NCI-H524 treated with DMSO at 0.1 percent for 48 hours (cell line): ENCODE results near the gene CUEDC1.
A peak's percentile ranks its signal among the peaks of the same experiment; 100 is the strongest.

Experiments
- DNase-seq: peaks from one replicate; lab custom pipeline; 2025; lab: John Stamatoyannopoulos, UW

The CUEDC1 gene

DNA sequence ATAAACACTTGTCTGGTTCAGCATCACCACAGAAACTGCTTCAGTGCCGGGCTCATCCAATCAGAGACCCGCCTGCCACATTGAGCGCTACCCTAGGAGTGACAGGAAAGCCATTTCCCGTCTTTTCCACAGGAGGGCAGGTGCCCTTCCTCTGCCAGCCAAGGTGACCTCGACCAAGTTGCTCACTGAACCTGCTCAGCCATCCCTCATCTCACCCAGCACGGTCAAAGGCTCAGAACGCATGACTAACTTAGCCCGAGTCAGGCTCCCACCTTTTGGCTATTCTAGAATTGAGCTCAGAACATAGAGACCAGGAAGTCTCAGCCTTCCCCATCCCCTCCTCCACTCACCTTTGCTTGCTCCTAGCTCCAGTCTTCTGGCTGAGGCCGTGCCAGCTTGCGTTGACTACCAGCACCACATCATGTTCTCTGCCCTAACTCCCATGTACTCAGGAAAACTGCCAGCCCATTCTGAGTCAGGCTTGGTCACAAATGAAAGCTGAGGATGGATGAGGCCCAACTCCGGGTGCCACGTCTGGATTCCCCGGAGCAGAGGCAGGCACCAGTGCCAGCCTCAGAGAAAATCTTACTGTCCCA is 121.0 kb downstream of the CUEDC1 start:
- DNase-seq = no peak

DNA sequence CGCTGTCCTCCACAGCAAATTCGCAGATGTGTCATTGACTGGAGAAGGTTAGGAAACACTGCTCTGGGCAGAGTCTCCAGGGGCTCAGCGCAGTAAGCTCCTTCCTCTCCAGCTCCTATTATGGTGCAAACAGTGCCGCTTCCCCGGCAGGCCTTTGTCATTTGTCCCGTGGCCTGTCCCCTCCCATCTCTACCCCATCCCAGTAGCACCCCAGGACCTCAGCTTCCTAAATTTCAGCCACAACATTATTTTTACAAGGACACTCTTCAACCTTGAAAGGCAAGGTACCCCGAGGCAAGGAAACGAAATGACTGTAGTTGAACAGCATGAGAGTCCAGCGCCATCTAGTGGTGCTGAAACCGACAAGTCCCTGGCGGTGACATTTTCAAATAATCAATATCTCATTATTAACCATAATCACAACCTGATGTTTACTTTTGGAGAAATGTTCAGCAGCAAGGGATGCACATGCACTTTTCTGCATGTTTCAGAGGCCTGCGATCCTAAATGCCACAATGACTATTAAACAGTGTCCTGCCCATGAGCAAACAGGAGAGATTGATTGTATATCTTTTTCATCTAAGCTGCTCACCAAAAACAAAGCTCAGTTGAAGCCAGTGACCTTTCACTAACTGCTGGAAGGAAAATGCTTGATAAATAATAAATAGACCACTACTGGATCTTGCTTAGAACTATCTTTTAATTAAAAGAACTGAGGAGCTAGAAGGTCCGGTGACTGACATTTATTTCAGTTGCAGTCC is 121.9 kb downstream of the CUEDC1 start:
- DNase-seq = peak; percentile 42

DNA sequence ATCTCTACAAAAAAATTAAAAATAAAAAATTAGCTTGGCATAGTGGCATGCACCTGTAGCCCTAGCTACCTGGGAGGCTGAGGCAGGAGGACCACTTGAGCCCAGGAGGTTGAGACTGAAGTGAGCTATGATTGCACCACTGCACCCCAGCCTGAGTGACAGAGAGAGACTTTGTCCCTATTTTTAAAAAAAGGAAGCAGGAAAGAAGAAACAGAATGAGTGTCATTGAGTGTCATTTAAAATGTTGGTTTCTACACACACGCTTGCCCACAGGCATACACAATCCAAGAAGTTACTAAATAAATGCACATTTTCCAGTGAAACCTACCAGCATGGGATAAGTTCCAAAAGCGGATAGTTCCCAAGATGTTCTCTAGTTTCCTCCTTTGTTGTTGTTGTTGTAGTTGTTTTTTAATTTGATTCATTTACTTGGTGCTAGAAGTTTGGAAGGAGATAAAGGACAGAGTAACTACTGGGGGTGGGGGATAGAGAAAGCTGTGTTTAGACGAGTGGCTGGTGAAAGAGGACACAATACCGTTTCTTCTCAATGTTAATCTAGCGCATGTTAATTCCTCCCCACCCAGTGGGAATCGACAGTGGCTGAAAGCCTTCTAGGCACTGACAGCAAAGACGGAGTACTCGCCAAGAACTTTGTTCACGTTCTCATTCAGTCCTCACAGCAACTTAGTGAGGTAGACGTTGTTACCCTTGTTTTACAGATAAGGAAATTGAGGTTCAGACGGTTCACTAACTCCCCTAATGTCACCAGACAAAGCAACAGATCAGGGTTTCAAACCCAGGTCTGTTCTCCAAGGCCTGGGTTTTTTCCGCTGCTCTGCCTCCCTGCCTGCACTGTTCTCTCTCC is 122.7 kb downstream of the CUEDC1 start:
- DNase-seq = no peak

DNA sequence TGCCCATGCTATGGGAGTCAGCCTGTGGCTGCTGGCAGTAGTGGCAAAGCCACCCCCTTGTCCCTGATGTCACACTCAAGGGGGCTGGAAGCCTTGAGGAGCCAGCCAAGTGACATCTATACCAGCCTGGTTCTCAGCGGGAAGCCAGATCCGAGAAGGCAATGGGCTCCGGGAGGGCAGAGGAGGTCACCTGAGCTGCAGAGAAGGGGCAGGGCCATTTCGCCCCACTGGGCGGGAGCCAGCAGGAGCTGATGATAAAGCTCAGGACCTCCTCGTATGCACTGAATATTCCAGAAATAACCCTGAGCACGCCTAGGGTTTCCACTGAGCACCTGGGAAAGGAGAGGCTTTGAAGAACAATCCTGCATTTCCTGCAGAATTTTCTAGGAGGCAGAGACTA is 124.3 kb downstream of the CUEDC1 start:
- DNase-seq = no peak

DNA sequence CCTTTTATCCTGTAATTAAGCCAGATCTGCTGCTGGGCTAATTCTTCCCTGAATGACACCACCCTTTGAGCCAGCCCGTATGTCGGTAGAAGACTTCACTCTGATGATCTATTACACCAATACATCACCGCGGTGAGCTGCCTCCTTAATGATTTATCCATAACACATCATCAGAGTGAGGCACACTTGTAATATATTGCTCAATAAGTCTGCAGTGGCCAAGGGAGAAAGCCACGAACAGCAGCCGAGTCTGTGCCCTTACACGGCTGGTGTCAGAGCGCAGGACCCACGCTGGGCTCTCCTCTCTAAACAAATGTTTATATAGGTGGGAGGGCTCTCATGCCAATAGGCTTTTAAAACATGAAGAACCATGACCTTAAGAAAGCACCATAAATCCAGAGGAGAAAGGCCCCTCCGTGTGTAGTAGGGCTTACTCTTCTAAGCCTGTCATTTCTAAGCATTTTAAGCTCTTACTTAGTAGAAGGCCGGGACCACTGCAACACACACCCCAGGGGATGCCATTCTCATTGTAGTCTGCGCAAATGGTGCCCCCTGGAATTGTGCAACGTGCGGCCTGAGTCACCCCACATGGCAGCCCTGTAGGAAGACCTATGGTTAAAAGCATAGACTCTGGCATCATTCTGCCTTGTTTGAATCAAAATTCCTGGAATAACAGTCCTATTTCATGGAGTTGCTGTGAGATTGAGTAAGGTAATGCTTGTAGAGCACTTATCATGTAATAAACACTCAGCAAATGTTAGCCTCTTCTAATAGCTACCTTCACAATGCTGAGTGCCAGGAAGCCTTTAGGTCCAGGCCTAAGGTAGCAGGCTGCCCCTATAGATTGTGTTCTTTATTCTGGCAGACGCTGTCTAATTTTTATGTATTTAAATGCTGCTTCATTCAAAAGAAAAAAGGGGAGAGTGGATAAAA is 131.5 kb downstream of the CUEDC1 start:
- DNase-seq = no peak

DNA sequence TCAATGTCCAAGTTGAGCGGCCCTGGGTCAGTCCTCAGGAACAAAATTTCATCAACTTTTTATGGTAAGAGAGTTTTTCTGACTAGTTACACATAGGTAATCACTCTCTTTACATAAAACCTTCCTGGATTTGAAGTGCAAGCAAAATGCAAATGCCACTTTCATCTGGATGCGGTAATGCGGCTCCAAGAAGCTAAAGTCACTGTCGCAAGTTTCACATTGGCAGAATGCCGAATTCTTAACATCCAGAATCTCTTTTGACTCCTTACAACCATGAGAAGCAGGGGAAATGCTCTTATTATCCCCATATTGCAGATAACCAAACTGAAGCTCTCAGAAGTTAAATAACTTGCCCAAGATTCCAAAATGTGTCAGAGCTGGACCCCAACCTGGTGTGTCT is 135.3 kb downstream of the CUEDC1 start:
- DNase-seq = no peak

DNA sequence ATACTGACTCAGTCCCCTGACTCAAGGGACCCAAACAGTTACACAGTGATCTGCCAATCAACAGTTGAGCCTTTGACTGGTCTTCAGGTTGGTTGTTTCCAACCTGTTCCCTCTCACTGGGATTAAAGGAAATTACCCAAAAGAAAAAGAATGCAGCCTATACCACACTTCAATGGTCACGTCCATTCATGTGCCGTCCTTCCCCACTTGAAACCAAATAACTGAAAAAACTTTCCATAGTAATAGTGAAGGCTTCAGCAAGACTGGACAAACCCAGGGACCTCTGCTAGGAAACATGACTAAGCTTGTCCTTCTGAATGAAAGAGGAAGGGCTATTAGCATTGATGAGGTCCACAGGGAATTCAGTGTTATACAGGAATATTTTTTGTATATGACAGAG is 135.9 kb downstream of the CUEDC1 start:
- DNase-seq = no peak

DNA sequence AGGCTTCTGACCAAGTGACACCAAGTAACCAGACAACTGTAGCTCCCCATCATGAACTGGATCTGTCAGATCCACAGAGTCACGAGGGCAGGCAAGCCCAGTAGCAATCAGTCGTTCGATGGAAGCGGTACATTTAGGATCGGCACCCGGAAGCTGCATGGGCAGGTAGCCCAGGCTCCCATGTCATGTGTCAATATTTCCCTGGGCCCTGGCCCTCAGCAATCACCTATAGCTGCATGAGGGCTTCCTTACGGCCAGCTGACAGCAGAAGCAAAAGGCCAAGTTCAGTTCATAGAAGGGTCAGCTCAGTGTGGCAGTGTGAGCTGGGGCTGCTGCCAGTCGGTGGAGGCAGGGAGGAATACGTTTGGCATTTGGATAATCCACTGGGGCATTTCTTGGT is 137.1 kb downstream of the CUEDC1 start:
- DNase-seq = no peak

DNA sequence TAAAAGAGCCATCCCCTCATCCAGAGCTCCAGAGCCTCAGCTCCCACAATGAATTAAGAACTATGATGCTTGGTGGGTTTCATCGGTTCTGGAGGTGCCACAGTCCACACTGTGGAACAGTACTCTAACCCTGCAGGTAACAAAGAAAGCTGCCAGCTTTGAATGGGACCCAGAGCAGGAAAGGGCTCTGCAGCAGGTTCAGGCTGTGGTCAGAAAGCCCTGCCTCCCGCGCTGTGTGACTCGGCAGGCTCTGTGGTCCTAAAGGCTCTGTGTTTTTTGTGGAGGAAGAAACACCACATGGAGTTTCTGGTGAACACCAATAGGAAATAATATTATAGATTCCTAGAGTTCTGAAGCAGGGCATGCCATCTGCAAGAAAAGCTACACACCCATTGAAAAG is 137.9 kb downstream of the CUEDC1 start:
- DNase-seq = no peak

DNA sequence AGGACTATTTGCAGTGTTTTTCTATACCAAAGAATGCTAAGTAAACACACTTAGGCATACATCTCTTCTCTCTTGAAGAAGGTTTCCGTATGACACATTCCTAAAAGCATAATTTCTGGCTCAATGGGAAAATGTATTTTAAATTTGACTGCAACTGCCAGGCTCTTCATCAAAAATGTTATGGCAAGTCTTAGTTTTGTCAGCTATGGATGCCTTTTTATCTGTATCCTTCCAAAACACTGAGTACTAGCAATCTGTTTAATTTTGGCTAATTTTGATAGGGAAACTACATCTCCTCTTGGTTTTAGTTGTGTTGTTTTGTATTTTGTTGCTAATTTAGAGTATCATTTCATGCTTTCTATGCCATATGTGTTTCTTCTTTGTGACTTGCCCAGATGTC is 140.8 kb downstream of the CUEDC1 start:
- no peak for DNase-seq

DNA sequence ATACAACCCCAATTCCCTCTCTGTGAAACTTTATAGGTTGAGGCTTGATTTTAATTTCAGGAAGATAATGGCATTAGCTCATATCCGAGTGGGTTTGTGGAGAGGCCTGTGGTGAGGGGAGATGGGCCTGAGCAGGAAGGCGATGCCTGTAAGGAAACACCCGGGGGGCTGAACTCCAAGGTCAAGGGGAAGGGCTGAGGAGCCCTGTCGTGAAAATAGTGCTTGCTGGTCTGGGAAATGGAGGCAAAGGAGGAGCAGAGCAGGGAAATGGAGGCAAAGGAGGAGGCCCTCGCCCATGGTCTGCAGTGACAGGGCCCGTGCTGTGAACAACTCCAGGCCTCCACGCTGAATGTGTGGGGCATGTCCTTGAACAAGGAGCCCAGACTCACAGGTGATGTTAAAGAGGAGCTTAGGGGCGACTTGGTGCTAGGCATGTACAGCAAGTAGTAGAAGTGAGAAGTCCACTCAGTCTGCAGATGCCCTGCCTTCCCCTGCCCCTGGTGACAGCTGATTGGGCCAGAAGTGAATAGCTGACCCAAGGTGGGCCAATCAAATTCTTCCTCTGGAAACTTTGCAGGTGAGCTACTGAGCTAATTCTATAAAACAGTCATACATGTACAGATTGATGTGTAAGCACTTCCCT is 143.5 kb downstream of the CUEDC1 start:
- no peak for DNase-seq
